Measurements from ENCODE around the gene HBG2. TPM values are rescaled to one million over a fixed set of nuclear protein-coding genes. Genes with fewer than 3 reads are reported as not detected.

The HBG2 gene
- total RNA-seq: 0.18 TPM in 1 of 2 replicates, not detected in the other

DNA sequence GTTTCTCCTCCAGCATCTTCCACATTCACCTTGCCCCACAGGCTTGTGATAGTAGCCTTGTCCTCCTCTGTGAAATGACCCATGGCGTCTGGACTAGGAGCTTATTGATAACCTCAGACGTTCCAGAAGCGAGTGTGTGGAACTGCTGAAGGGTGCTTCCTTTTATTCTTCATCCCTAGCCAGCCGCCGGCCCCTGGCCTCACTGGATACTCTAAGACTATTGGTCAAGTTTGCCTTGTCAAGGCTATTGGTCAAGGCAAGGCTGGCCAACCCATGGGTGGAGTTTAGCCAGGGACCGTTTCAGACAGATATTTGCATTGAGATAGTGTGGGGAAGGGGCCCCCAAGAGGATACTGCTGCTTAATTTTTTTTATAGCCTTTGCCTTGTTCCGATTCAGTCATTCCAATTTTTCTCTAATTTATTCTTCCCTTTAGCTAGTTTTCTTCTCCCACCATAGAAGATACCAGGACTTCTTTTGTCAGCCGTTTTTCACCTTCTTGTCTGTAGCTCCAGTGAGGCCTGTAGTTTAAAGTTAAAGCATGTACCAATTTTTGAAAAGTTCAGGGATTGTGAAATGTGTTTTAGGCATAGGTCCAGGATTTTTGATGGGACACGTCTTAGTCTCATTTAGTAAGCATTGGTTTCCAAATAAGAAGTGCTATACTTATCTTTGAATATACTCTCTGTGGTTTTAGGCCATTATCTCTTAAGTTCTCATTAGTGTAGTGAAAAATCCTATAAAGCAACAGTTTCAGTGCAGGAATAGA is at the start of gene HBG2:
Gene HBG2, minus strand, starts transcription at position 136 of the 768 bp plus-strand sequence. Its CDS starts 53 bp downstream, at position 83.

DNA sequence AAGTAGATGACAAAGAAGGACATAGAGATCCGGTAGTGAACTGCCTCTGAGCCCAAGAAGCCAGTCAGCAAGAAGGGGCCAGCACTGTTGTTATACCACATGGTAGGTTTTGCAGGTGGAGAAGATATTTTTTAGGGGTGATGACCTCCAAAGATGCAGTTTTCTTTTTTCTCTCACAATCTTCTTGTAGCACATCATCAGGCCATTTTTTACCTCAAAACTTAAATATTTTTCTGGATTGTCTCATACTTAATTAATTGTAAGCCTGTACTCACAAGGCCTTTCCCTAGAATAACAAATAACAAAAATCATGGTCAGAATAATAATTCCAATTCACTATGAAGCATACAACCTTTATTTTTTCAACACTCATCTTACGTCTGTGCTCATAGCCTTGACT is 47.3 kb upstream of the HBG2 start, which contains the start of gene OR51B4:
Gene OR51B4, minus strand, starts transcription at position 101 of the 400 bp plus-strand sequence. Its CDS starts 0 bp downstream, at position 101.

DNA sequence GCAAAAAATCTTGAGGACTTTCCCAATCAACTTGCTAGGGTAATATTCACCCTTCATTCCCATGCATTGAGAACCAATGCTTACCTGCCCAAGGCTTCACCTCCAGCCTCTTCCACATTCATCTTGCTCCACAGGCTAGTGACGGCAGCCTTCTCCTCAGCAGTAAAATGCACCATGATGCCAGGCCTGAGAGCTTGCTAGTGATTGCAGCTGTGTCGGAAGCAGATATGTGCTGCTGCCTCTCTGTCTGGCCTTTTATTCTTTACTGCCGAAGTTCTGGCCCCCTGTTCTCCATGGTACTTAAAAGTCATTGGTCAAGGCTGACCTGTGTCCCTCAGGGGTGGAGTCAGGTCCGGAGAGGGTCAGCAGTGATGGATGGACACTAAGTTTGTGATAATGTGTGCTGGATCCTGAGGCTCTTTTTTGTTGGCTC is 15.2 kb upstream of the HBG2 start, which contains the start of gene HBE1:
Gene HBE1, minus strand, starts transcription at position 231 of the 433 bp plus-strand sequence. Its CDS starts 55 bp downstream, at position 176.

DNA sequence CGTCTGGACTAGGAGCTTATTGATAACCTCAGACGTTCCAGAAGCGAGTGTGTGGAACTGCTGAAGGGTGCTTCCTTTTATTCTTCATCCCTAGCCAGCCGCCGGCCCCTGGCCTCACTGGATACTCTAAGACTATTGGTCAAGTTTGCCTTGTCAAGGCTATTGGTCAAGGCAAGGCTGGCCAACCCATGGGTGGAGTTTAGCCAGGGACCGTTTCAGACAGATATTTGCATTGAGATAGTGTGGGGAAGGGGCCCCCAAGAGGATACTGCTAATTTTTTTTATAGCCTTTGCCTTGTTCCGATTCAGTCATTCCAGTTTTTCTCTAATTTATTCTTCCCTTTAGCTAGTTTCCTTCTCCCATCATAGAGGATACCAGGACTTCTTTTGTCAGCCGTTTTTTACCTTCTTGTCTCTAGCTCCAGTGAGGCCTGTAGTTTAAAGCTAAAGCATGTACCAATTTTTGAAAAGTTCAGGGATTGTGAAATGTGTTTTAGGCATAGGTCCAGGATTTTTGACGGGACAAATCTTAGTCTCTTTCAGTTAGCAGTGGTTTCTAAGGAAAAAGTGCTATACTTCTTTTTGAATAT is 4.7 kb downstream of the HBG2 start, which contains the start of gene HBG1:
Gene HBG1, minus strand, starts transcription at position 51 of the 590 bp plus-strand sequence. CDS start 53 bp downstream, outside the sequence.

DNA sequence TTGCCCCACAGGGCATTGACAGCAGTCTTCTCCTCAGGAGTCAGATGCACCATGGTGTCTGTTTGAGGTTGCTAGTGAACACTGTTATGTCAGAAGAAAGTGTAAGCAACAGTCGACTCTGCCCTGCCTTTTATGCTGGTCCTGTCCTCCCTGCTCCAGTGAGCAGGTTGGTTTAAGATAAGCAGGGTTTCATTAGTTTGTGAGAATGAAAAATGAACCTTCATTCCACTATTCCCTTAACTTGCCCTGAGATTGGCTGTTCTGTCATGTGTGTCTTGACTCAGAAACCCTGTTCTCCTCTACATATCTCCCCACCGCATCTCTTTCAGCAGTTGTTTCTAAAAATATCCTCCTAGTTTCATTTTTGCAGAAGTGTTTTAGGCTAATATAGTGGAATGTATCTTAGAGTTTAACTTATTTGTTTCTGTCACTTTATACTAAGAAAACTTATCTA is 20.2 kb downstream of the HBG2 start, which contains the start of gene HBD:
Gene HBD, minus strand, starts transcription at position 103 of the 454 bp plus-strand sequence. Its CDS starts 50 bp downstream, at position 53.

DNA sequence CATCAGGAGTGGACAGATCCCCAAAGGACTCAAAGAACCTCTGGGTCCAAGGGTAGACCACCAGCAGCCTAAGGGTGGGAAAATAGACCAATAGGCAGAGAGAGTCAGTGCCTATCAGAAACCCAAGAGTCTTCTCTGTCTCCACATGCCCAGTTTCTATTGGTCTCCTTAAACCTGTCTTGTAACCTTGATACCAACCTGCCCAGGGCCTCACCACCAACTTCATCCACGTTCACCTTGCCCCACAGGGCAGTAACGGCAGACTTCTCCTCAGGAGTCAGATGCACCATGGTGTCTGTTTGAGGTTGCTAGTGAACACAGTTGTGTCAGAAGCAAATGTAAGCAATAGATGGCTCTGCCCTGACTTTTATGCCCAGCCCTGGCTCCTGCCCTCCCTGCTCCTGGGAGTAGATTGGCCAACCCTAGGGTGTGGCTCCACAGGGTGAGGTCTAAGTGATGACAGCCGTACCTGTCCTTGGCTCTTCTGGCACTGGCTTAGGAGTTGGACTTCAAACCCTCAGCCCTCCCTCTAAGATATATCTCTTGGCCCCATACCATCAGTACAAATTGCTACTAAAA is 27.8 kb downstream of the HBG2 start, which contains the start of gene HBB:
Gene HBB, minus strand, starts transcription at position 340 of the 579 bp plus-strand sequence. Its CDS starts 50 bp downstream, at position 290.

Other genes starting within 250 kb of the HBG2 start
- gene OR52J3, start 208.3 kb downstream of the HBG2 start, total RNA-seq: not detected in 2 replicates
- gene OR52E2, start 195.2 kb downstream of the HBG2 start, total RNA-seq: not detected in 2 replicates
- gene OR52E1, start 185.2 kb downstream of the HBG2 start, total RNA-seq: not detected in 2 replicates
- gene OR52A5, start 116.4 kb downstream of the HBG2 start, total RNA-seq: not detected in 2 replicates
- gene OR52A1, start 100.0 kb downstream of the HBG2 start, total RNA-seq: not detected in 2 replicates
- not detected in 2 replicates for gene OR51V1, start 54.1 kb downstream of the HBG2 start, total RNA-seq
- not detected in 2 replicates for gene HBB, start 27.7 kb downstream of the HBG2 start, total RNA-seq
- gene HBD, start 20.3 kb downstream of the HBG2 start, total RNA-seq: not detected in 2 replicates
- gene HBG1, start 4.9 kb downstream of the HBG2 start, total RNA-seq: not detected in 2 replicates
- gene HBE1, start 15.2 kb upstream of the HBG2 start, total RNA-seq: 0.18 TPM in 1 of 2 replicates, not detected in the other
- not detected in 2 replicates for gene OR51B4, start 47.2 kb upstream of the HBG2 start, total RNA-seq
- gene OR51B2, start 69.5 kb upstream of the HBG2 start, total RNA-seq: not detected in 2 replicates
- not detected in 2 replicates for gene OR51B5, start 88.7 kb upstream of the HBG2 start, total RNA-seq
- gene OR51B6, start 96.7 kb upstream of the HBG2 start, total RNA-seq: not detected in 2 replicates
- gene OR51M1, start 129.0 kb upstream of the HBG2 start, total RNA-seq: not detected in 2 replicates
- not detected in 2 replicates for gene OR51Q1, start 167.3 kb upstream of the HBG2 start, total RNA-seq
- not detected in 2 replicates for gene OR51I1, start 186.7 kb upstream of the HBG2 start, total RNA-seq
- gene OR51I2, start 194.5 kb upstream of the HBG2 start, total RNA-seq: not detected in 2 replicates
- gene OR52D1, start 233.9 kb upstream of the HBG2 start, total RNA-seq: not detected in 2 replicates

All from endothelial cell of coronary artery (primary cell).